Colonic mucosa (tissue), 4 donors: ENCODE measurements around the gene FOXP1. TPM values are rescaled to one million over a fixed set of nuclear protein-coding genes. Genes with fewer than 3 reads are reported as not detected.

Source experiments
- DNase-seq: peaks from one replicate; pipeline ENCODE4 v3.0.0-alpha.2; 2020
- H3K27ac ChIP-seq: fragments of 200-600 bp; one replicate; pipeline ENCODE4 v1.8.0; 2021
- H3K27me3 ChIP-seq: fragments of 200-600 bp; one replicate; pipeline ENCODE4 v1.8.0; 2021
- H3K36me3 ChIP-seq: fragments of 200-600 bp; one replicate; pipeline ENCODE4 v1.8.0; 2021
- H3K4me1 ChIP-seq: fragments of 200-600 bp; one replicate; pipeline ENCODE4 v1.8.0; 2021; ENCODE audit warnings: mild to moderate bottlenecking
- H3K4me3 ChIP-seq: fragments of 200-600 bp; one replicate; pipeline ENCODE4 v1.8.0; 2021
- H3K9ac ChIP-seq, 2 donors: one replicate each; pipeline ENCODE4 v1.7.0; 2013; ENCODE audit warnings: control low read depth in 2 of 2, low read depth in 2 of 2, low read length in 2 of 2
- H3K9me3 ChIP-seq: fragments of 200-600 bp; one replicate; pipeline ENCODE4 v1.8.0; 2021
- intact Hi-C: fragments of 100-400 bp; cut with DNase I; formaldehyde crosslinking; loops from one replicate; pipeline ENCODE4 v1.14.1; 2022
- total RNA-seq, 2 donors: library from RNA; stranded (reverse); fragmentation: NEBNext Ultra II Directional in 1 of 2; extraction: Animal tissue kit (Norgen Biotek cat#: 25700) in 1 of 2; gene quantifications; one replicate each; pipeline ENCODE4 v1.2.1, GENCODE V29; 2021
- TF ChIP-seq, protein P1 (sequence below): fragments of 200-600 bp; IDR thresholded peaks from one replicate; pipeline ENCODE4 v1.8.0; 2022; ENCODE audit warnings: antibody characterized with exemption, mild to moderate bottlenecking
- donor health status: healthy.
- donor health status: DM: no; HTN: no; CAD: no.
- donor health status: DM: no; HTN: no; CAD: no.

Gene FOXP1
- total RNA-seq, 2 donors from 2014 or later, result 127 to 128 TPM

DNA sequence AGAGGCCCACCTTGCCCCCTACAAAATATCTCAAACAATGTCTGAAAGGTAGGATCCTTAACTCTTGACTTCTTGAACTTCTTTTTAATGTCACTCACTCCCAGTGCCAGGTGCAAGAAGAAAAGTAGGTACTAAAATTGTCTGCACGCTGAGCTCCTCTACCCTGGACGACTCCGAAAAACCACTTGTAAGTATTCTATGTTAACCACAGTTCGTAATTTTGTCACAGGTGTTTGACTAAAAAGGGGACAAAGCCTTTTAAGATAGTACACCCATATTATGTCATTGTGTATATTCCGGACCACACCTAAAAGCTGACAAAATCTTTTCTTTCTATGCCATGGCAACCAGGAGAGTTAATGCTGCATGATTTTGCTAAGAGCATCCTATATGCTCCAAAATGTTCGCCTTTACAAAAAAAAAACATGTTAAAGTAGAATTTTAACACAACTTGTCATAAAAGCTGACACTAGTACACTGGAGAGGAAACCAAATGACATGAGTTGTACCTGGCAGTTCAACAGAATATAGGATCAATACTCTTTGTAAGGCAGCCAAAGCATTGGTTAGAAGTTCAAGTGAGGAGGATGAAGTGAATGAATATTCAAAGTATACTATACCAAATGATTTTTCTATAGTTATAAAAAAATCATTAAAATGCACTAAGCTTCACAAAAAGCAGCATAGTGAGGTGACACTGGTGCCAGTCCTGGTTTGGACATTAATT, 210.5 kb downstream of the FOXP1 start:
- Histone ChIP-seq H3K36me3 (no peaks in the 10 kb centered on the region), H3K9me3 (no peaks in the 10 kb centered on the region), H3K27me3 (no peaks in the 10 kb centered on the region), H3K4me1 (no peaks in the 10 kb centered on the region), H3K4me3 (no peak overlapping the region), H3K27ac (no peak overlapping the region), H3K9ac (no peak overlapping the region)
- intact Hi-C loops, result no loop called here
- TF ChIP-seq, protein P1, sequence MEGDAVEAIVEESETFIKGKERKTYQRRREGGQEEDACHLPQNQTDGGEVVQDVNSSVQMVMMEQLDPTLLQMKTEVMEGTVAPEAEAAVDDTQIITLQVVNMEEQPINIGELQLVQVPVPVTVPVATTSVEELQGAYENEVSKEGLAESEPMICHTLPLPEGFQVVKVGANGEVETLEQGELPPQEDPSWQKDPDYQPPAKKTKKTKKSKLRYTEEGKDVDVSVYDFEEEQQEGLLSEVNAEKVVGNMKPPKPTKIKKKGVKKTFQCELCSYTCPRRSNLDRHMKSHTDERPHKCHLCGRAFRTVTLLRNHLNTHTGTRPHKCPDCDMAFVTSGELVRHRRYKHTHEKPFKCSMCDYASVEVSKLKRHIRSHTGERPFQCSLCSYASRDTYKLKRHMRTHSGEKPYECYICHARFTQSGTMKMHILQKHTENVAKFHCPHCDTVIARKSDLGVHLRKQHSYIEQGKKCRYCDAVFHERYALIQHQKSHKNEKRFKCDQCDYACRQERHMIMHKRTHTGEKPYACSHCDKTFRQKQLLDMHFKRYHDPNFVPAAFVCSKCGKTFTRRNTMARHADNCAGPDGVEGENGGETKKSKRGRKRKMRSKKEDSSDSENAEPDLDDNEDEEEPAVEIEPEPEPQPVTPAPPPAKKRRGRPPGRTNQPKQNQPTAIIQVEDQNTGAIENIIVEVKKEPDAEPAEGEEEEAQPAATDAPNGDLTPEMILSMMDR, result no peak
- no peak for DNase-seq

DNA sequence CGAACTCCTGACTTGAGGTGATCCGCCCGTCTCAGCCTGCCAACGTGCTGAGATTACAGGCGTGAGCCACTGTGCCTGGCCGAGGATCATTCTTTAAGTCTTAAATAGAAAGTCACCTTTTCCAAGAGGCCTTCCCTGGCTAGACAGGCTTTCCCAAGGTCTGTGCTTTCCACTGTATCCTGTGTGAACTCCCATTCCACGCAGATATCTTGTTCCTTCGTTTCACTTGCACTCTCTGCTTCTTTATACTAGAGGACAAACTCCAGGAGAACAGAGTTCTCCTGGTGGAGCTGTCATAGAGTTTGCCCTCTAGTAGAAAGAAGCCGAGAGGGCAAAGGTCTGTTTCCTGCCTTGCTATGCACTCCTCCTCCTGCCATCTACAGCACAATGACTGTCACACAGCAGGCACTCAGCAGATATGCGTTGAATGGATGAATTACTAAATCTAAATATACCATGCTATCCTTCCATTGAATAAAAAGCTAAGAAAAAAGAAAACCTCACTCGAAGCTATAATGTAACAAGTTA, 211.2 kb downstream of the FOXP1 start:
- H3K27me3 ChIP-seq, result no peaks in the 10 kb centered on the region
- peak; percentile 52 for DNase-seq
- H3K27ac ChIP-seq, result no peak overlapping the region
- H3K9ac ChIP-seq, result no peak overlapping the region
- H3K4me3 ChIP-seq, result no peak overlapping the region
- TF ChIP-seq, protein P1, result no peak
- no peaks in the 10 kb centered on the region for H3K36me3 ChIP-seq
- intact Hi-C loops, result no loop called here
- no peaks in the 10 kb centered on the region for H3K4me1 ChIP-seq
- no peaks in the 10 kb centered on the region for H3K9me3 ChIP-seq

DNA sequence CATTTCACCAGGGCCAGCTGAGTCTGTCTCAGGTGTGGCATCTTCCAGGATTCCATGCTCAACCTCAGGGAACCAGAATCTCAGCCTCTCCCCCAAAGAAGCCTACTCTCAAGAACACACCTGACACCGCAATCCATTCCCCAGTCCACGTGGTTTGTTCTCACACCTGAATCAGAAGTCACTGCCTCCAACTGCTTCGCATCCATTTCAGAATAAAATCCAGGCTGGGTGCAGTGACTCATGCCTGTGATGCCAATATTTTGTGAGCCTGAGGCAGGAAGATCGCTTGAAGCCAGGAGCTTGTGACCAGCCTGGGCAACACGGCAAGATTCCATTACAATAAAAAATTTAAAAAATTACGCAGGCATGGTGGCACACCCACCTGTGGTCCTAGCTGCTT, 212.2 kb downstream of the FOXP1 start:
- no peak overlapping the region for H3K9ac ChIP-seq
- H3K36me3 ChIP-seq, result no peaks in the 10 kb centered on the region
- no peaks in the 10 kb centered on the region for H3K27me3 ChIP-seq
- intact Hi-C loops, result no loop called here
- H3K4me3 ChIP-seq, result no peak overlapping the region
- H3K4me1 ChIP-seq, result no peaks in the 10 kb centered on the region
- H3K27ac ChIP-seq, result no peak overlapping the region
- TF ChIP-seq, protein P1, result no peak
- H3K9me3 ChIP-seq, result no peaks in the 10 kb centered on the region
- no peak for DNase-seq

DNA sequence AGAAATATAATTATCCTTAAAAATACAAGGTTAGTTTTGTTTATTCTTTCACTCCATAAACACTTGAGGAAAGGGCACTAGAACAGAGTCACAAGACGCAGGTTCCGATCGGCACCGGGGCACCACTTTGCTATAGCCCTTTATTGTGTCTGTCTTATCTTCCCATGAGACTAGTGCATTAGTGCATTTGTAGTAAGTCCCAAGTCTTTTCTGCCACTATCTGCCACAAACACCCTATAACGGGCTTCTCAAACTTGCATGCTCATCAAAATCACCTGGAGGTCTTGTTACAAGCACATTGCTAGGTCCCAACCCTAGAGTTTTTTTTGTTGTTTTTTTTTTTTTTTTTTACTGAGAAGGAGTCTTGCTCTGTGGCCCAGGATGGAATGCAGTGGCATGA, 213.1 kb downstream of the FOXP1 start:
- Histone ChIP-seq H3K27ac (no peak overlapping the region), H3K9ac (no peak overlapping the region), H3K4me1 (no peaks in the 10 kb centered on the region), H3K27me3 (no peaks in the 10 kb centered on the region), H3K36me3 (no peaks in the 10 kb centered on the region), H3K9me3 (no peaks in the 10 kb centered on the region), H3K4me3 (no peak overlapping the region)
- intact Hi-C loops, result no loop called here
- no peak for DNase-seq
- TF ChIP-seq, protein P1, result no peak

DNA sequence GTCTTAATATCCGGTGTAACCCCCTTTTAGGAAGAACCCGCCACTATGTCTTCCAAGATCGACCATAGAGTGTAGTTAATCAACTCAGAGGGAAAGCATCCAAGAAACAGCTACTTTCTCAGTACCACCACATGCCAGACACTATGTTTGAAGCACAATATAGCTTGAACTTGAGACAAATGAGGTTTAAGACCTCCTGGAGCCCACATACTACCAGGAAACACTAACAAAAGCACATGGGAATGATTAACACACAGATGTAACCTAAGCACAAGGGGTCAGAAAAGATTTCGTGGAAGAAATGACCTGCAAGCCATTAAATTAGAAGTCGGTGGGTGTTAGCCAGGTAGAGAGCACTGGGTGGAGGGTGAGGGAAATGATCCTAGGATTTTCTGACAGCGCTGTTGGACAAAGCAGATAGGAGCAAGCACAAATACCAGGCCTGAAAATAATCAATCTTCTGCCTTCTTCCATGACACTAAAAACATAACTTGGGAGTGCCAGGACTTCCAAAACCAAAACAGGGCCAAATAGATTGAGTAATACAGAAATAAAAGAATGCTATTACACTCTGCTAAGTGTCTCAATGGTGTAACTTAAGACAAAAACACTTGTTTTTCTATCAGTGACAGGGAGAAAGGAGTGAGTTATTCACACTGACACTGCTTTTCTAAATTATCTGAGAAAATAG, 213.7 kb downstream of the FOXP1 start:
- H3K9me3 ChIP-seq, result no peaks in the 10 kb centered on the region
- H3K27ac ChIP-seq, result no peak overlapping the region
- no peaks in the 10 kb centered on the region for H3K4me1 ChIP-seq
- intact Hi-C loops, result no loop called here
- no peaks in the 10 kb centered on the region for H3K36me3 ChIP-seq
- H3K27me3 ChIP-seq, result no peaks in the 10 kb centered on the region
- no peak for DNase-seq
- H3K4me3 ChIP-seq, result no peak overlapping the region
- H3K9ac ChIP-seq, result no peak overlapping the region
- TF ChIP-seq, protein P1, result no peak
